SK-N-SH treated with all-trans-retinoic acid at 6 μM for 48 hours (cell line): Measurements from ENCODE around the gene SEMA4B.
"Not testable (repeated sequence)": the region's sequence is repeated elsewhere in the genome, so short reads cannot be mapped to it uniquely, and the experiment has no call there.

Source experiments
- ATAC-seq: fragments of 200-7000 bp; cut with Tn5 transposase; 3 replicates; pipeline ENCODE4 v1.9.1; 2020; ENCODE audit warnings: mild to moderate bottlenecking, moderate library complexity
- ARNTL ChIP-seq: fragments of 450-650 bp; formaldehyde crosslinking; IDR thresholded peaks from 2 replicates; pipeline ENCODE4 v1.5.0; 2020; ENCODE audit warnings: low read depth, mild to moderate bottlenecking, moderate library complexity, borderline replicate concordance
- BACH2 ChIP-seq: fragments of 250-450 bp; sonication (Bioruptor Pico); IDR thresholded peaks from 2 replicates; pipeline ENCODE4 v1.9.0; 2021; ENCODE audit warnings: mild to moderate bottlenecking, borderline replicate concordance
- OSR1 ChIP-seq: fragments of 250-450 bp; sonication (Bioruptor Pico); IDR thresholded peaks from 2 replicates; pipeline ENCODE4 v1.8.0; 2022; ENCODE audit warnings: moderate library complexity, mild to moderate bottlenecking, inconsistent platforms
- RARB ChIP-seq: fragments of 250-450 bp; sonication (Bioruptor Pico); IDR thresholded peaks from 2 replicates; pipeline ENCODE4 v1.8.0; 2021; ENCODE audit warnings: mild to moderate bottlenecking, moderate library complexity
- SNAI2 ChIP-seq: fragments of 250-450 bp; sonication (Bioruptor Pico); IDR thresholded peaks from 2 replicates; pipeline ENCODE4 v1.5.0; 2020; ENCODE audit warnings: mild to moderate bottlenecking, moderate library complexity
- TOX ChIP-seq: fragments of 250-450 bp; sonication (Bioruptor Pico); IDR thresholded peaks from 2 replicates; pipeline ENCODE4 v1.8.0; 2021; ENCODE audit warnings: mild to moderate bottlenecking, moderate library complexity, borderline replicate concordance
- ZFP3 ChIP-seq: fragments of 250-450 bp; sonication (Bioruptor Pico); IDR thresholded peaks from 2 replicates; pipeline ENCODE4 v1.5.0; 2020; ENCODE audit warnings: mild to moderate bottlenecking, moderate library complexity
- ZNF70 ChIP-seq: fragments of 450-650 bp; formaldehyde crosslinking; IDR thresholded peaks from 2 replicates; pipeline ENCODE4 v1.5.0; 2020; ENCODE audit warnings: mild to moderate bottlenecking, moderate library complexity
- TF ChIP-seq, protein P1 (sequence below): fragments of 250-450 bp; sonication (Bioruptor Pico); IDR thresholded peaks from 2 replicates; pipeline ENCODE4 v1.5.1; 2021; ENCODE audit warnings: mild to moderate bottlenecking, moderate library complexity
- TF ChIP-seq, protein P2 (sequence below): fragments of 250-450 bp; sonication (Bioruptor Pico); IDR thresholded peaks from 2 replicates; pipeline ENCODE4 v1.5.1; 2020; ENCODE audit warnings: low read depth, mild to moderate bottlenecking, moderate library complexity
- TF ChIP-seq, protein P3 (sequence below): fragments of 250-450 bp; sonication (Bioruptor Pico); IDR thresholded peaks from 2 replicates; pipeline ENCODE4 v1.5.0; 2020; ENCODE audit warnings: mild to moderate bottlenecking, moderate library complexity

Gene SEMA4B

DNA sequence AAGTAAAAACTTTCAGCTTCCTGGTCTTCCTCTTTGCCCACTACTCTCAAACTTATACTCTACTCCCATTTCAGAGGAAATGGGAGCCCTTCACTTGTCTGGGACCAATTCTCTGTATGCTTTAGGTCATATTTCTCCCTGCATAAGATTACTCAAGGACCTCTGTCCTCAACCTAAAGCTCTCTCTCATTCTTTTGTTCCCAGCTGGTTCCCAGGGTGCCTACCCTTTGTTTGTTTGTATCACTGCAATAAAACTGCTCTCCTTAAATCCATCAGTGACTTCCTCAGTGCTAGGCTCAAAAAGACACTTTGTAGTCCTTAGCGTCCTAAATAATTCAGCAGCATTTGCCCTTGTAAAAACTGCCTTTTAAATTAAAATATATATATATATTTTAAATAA is 67.3 kb downstream of the SEMA4B start:
- ATAC-seq: no peak
- TF ChIP-seq ZFP3 (CRISPR knock-in tag): no peak
- TF ChIP-seq, protein P1, sequence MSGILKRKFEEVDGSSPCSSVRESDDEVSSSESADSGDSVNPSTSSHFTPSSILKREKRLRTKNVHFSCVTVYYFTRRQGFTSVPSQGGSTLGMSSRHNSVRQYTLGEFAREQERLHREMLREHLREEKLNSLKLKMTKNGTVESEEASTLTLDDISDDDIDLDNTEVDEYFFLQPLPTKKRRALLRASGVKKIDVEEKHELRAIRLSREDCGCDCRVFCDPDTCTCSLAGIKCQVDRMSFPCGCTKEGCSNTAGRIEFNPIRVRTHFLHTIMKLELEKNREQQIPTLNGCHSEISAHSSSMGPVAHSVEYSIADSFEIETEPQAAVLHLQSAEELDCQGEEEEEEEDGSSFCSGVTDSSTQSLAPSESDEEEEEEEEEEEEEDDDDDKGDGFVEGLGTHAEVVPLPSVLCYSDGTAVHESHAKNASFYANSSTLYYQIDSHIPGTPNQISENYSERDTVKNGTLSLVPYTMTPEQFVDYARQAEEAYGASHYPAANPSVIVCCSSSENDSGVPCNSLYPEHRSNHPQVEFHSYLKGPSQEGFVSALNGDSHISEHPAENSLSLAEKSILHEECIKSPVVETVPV (CRISPR knock-in tag): no peak
- no peak for TF ChIP-seq TOX (CRISPR knock-in tag)
- TF ChIP-seq OSR1 (CRISPR knock-in tag): no peak
- no peak for TF ChIP-seq ZNF70 (CRISPR knock-in tag)
- TF ChIP-seq, protein P2, sequence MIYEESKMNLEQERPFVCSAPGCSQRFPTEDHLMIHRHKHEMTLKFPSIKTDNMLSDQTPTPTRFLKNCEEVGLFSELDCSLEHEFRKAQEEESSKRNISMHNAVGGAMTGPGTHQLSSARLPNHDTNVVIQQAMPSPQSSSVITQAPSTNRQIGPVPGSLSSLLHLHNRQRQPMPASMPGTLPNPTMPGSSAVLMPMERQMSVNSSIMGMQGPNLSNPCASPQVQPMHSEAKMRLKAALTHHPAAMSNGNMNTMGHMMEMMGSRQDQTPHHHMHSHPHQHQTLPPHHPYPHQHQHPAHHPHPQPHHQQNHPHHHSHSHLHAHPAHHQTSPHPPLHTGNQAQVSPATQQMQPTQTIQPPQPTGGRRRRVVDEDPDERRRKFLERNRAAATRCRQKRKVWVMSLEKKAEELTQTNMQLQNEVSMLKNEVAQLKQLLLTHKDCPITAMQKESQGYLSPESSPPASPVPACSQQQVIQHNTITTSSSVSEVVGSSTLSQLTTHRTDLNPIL (CRISPR knock-in tag): no peak

DNA sequence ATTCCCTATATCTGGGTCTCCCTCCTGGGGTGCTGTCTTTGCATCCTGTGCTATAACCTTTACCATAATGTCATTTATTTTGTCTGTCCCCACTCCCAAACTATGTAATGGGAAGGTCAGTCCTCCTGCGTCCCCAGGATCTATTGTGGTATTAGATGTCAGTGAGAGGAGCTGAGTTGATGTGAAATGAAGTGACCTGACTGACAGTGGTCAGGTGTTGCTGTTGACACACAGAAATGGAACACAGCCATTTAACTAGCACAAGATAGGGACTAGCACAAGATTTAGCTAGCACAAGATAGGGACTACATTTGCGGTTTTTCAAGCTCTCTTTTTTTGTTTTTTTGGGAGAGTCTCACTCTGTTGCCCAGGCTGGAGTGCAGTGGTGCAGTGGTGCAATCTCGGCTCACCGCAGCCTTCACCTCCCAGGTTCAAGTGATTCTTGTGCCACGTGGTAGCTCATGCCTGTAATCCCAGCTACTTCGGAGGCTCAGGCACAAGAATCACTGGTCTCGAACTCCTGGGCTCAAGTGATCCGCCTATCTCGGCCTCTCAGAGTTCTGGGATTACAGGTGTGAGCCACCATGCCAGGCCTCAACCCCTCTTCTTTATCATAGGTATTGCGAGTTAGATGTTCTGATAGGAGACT is 69.5 kb downstream of the SEMA4B start:
- ATAC-seq: no peak
- no peak for TF ChIP-seq SNAI2 (CRISPR knock-in tag)
- no peak for TF ChIP-seq ARNTL (CRISPR knock-in tag)
- TF ChIP-seq, all 23 proteins: peak for 0

DNA sequence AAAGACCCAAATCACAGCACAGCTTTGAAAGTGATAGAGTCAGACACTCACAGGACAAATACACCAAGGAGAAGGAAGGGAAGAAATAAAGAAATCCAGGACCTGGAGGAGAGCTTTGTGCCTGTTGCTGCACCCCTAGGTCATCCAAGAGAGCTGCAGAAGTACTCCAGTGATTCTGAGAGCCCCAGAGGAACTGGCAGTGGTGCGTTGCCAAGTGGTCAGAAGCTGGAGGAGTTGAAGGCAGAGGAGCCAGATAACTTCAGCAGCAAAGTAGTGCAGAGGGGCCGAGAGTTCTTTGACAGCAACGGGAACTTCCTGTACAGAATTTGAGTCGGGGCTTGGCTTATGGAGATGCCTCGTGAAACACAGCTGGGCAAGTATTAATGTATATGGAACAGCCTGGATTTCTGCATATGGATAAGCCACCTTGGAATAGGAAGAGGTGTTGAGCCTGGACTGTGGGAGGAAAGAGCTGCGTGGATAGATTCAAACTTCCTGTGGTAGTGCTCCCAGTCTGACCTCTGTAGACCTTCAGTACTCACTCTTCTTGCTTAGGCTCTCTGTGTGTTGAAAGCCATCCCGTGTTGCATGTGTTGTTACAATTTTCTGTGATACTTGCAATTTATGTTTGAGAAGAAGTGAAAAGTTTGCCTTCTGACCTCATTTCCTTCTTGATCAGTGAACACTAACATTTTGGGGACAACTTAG is 70.5 kb downstream of the SEMA4B start:
- TF ChIP-seq BACH2: no peak
- TF ChIP-seq, protein P2 (CRISPR knock-in tag): no peak
- no peak for TF ChIP-seq RARB (CRISPR knock-in tag)
- TF ChIP-seq, protein P3, sequence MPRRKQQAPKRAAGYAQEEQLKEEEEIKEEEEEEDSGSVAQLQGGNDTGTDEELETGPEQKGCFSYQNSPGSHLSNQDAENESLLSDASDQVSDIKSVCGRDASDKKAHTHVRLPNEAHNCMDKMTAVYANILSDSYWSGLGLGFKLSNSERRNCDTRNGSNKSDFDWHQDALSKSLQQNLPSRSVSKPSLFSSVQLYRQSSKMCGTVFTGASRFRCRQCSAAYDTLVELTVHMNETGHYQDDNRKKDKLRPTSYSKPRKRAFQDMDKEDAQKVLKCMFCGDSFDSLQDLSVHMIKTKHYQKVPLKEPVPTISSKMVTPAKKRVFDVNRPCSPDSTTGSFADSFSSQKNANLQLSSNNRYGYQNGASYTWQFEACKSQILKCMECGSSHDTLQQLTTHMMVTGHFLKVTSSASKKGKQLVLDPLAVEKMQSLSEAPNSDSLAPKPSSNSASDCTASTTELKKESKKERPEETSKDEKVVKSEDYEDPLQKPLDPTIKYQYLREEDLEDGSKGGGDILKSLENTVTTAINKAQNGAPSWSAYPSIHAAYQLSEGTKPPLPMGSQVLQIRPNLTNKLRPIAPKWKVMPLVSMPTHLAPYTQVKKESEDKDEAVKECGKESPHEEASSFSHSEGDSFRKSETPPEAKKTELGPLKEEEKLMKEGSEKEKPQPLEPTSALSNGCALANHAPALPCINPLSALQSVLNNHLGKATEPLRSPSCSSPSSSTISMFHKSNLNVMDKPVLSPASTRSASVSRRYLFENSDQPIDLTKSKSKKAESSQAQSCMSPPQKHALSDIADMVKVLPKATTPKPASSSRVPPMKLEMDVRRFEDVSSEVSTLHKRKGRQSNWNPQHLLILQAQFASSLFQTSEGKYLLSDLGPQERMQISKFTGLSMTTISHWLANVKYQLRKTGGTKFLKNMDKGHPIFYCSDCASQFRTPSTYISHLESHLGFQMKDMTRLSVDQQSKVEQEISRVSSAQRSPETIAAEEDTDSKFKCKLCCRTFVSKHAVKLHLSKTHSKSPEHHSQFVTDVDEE (CRISPR knock-in tag): no peak
- no peak for ATAC-seq

DNA sequence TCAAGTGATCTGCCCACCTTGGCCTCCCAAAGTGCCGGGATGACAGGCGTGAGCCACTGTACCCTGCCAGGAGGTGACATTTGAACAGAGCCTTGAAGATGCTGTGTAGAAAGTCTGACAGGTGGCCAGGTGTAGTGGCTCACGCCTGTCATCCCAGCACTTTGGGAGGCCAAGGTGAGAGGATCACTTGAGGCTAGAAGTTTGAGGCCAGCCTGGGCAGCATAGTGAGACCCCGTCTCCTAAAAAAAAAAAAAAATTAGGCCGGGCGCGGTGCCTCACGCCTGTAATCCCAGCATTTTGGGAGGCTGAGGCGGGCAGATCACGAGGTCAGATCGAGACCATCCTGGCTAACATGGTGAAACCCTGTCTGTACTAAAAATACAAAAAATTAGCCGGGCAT is 77.3 kb downstream of the SEMA4B start:
- ATAC-seq: not testable (repeated sequence)
